LNCAP (cell line): ENCODE measurements around the gene VRK3.
"Not testable (repeated sequence)": the region's sequence is repeated elsewhere in the genome, so short reads cannot be mapped to it uniquely, and the experiment has no call there.

Experiments
- TF ChIP-seq, protein P1 (sequence below): fragments of 450-650 bp; IDR thresholded peaks from 2 replicates; pipeline ENCODE4 v1.5.1; 2017; ENCODE audit warnings: mild to moderate bottlenecking

VRK3 gene

DNA sequence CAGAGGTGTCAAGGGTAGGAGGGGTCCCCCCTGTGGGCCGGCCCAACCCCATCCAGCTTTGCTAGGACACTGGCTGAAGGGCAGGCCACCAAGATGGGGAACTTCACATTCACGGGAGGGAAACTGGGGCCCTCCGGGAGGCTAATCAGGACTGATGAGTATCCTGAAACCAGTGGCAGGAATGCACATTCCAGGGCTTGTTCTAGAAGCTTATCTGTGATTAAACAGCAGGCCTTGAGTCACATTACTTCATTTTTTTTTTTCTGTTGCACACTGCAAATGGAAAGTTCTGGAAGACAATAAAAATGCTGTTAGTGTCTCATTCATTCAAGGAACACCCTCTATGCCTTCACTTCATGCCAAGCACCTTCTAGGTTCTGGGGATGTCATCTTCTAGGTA lies 48.7 kb downstream of the VRK3 start:
- TF ChIP-seq, protein P1, sequence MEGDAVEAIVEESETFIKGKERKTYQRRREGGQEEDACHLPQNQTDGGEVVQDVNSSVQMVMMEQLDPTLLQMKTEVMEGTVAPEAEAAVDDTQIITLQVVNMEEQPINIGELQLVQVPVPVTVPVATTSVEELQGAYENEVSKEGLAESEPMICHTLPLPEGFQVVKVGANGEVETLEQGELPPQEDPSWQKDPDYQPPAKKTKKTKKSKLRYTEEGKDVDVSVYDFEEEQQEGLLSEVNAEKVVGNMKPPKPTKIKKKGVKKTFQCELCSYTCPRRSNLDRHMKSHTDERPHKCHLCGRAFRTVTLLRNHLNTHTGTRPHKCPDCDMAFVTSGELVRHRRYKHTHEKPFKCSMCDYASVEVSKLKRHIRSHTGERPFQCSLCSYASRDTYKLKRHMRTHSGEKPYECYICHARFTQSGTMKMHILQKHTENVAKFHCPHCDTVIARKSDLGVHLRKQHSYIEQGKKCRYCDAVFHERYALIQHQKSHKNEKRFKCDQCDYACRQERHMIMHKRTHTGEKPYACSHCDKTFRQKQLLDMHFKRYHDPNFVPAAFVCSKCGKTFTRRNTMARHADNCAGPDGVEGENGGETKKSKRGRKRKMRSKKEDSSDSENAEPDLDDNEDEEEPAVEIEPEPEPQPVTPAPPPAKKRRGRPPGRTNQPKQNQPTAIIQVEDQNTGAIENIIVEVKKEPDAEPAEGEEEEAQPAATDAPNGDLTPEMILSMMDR = no peak

DNA sequence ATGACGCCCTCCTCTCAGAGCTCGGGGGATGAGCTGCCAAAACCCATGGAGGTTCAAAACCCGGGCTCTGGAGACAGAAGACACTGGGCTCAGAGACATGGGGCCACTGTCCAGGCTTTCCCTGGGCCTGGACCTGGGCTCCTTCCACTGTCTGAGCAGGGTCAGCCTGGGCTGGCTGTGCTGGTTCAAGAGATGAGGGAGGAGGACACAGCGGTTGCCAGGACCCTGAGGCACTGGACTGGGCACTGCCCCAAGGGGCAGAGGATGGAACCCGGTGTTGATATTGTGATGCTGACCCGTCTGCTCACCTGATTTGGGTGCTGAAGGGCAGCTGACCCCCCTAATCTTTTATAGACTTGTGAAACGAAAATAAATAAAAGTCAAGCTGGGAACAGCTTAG lies 50.1 kb downstream of the VRK3 start:
- TF ChIP-seq, protein P1 = no peak

DNA sequence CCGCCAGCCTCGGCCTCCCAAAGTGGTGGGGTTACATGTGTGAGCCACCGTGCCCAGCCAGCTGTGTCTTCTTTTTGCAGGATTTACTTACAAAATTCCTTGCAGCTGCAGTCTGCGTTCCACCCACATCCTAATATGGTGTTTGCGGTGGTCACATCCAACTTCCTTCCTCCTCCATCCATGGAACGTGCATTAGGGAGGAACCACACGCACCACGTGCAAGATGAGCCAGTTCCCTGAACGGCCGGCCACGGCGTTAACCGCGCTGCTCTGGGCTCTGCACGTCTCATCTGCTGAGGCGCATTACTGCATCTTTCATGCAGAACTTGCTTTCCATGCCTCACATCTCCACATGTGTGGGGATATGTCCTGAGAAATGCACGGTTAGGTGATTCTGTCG lies 51.2 kb downstream of the VRK3 start:
- TF ChIP-seq, protein P1 = no peak

DNA sequence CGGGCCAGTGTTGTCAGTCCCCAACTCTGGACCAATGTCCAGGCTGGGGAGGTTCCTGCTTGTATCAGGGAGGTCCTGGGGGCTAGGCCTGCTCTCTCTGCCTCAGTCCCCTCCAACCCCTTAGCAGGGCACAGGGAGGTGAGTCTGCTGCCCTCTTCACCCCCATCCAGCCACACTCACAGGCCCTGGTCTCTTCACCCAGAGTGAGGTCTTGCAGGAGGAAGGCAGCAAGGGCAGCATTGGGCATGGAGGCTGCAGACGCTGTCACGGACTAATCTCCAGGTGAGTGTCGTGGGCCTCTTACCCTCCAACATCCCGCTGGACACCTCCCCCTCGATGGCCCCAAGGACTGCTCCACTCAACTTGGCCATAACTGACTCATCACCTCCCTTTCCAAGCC lies 52.3 kb downstream of the VRK3 start:
- TF ChIP-seq, protein P1 = no peak

DNA sequence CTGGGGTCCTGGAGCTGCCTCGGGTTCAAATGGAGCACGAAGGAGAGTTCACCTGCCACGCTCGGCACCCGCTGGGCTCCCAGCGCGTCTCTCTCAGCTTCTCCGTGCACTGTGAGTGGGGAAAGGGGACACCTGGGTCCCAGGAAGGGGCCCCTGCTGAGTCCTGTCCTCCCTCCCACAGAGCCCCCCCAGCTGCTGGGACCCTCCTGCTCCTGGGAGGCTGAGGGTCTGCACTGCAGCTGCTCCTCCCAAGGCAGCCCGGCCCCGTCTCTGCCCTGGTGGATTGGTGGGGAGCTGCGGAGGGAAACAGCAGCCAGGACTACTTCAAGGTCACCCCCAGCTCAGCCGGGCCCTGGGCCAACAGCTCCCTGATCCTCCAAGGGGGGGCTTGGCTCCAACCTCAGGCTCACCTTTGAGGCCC lies 53.2 kb downstream of the VRK3 start:
- TF ChIP-seq, protein P1 = no peak

DNA sequence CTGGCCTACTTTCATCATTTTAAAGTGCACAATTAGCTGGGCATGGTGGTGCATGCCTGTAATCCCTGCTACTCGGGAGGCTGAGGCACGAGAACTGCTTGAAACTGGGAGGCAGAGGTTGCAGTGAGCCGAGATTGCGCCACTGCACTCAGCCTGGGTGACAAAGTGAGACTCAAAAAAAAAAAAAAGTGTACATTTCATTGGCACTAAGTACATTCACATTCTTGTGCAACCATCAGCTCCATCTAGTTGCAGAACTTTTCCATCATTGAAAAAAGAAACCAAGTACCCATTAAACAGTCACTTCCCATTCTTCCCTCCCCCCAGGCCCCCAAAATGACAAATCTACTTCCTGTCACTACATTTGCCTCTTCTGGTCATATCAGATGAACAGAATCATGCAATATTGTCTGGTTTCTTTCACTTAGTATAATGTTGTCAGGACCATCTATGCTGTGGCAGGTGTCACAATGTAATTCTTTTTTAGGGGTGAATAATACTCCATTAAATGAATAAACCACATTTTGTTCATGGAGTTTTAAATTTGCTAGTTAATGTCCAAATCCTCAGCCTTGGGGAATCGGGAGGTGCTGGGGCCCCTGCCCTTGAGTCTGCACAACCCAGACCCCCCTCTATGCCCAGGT lies 56.8 kb downstream of the VRK3 start:
- TF ChIP-seq, protein P1 = no peak

DNA sequence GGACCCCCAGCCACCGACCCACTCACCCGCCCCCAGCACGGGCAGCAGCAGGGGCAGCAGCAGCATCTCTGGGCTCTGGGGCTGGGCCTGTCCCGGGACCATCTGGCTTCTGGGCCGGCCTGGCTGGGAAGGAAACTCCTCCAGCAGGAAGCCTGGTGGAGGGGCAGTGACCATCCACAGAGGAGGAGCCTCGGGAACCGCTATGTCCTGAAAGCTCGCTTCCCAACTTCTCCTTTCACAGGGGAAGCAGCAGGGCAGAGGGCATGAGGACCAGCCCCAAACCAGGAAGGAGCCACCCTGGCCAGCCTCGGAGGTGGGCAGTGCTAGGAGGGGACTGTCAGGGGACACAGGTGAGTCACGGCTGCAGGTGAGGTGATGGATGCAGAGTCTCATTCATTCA lies 64.2 kb downstream of the VRK3 start, which contains the start of gene SIGLEC11:
Gene SIGLEC11, minus strand, starts transcription at position 193 of the 400 bp plus-strand sequence. Its CDS starts 91 bp downstream, at position 102.
- TF ChIP-seq, protein P1 = not testable (repeated sequence)
